ENCODE results near the gene CYP24A1.

CYP24A1 gene

DNA sequence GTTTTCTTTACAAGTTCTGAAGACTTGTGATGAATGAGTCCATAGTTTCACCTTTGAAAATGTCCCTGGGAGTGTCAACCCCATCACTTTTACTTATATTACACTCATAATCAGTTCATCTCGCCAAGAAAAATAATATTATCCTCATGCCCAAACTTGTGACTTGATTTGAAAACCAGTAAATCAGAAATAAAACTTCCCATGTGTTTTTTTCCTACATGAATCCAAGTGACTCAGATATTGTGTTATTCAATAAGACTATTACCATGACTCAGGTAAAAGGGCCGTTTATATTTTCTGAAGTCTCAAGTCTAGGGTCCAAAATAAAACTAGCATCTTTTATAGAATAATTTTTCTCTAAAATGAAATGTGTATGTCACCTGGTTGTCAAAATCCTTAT is 15.8 kb upstream of the CYP24A1 start:
- TF ChIP-seq, protein P1, sequence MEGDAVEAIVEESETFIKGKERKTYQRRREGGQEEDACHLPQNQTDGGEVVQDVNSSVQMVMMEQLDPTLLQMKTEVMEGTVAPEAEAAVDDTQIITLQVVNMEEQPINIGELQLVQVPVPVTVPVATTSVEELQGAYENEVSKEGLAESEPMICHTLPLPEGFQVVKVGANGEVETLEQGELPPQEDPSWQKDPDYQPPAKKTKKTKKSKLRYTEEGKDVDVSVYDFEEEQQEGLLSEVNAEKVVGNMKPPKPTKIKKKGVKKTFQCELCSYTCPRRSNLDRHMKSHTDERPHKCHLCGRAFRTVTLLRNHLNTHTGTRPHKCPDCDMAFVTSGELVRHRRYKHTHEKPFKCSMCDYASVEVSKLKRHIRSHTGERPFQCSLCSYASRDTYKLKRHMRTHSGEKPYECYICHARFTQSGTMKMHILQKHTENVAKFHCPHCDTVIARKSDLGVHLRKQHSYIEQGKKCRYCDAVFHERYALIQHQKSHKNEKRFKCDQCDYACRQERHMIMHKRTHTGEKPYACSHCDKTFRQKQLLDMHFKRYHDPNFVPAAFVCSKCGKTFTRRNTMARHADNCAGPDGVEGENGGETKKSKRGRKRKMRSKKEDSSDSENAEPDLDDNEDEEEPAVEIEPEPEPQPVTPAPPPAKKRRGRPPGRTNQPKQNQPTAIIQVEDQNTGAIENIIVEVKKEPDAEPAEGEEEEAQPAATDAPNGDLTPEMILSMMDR (IDR thresholded peaks at IDR 0.05; ENCODE audit: borderline replicate concordance, control extremely low read depth, extremely low read depth, insufficient read depth, missing control alignments) = no peak
- no peak for DNase-seq (ENCODE audit: low spot score)
- in situ Hi-C loops (cut with MboI; ENCODE audit: low sequenced_read_pairs, unreplicated experiment) = loop anchor here (25.0 kb wide), 2 partner anchors 227 to 627 kb away; no protein-coding TSS in a partner anchor

DNA sequence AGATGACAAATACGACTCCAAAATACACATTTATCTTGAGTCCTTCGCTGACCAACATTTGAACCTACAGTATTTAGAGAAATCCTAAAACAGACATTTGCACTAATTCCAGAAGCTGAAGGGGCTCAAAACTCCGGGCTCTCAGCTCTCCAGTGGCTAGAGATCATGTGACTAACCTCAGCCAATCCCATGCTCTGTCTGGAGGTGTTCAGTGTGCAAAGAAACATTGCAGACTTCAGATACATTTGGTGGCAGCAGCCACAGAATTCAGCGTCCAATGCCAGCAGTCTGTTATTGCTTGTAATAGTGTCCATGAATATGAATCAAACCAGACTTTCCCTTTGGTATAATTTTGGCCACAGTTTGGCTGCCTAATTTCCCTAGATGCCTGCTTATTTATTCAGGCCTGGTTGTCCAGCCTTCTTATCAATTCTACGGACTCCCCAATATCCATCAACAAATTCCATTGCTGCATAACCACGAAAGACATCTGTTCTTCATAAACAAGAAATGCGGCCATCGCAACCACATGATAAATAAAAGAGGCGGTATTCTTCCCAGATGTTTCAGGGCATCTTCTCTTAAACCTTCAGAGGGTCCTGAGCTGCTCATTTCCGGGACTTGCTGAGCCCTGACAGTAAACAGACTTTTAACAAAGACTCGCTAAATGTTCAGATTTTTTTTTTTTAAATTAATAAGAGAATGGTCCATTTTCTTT is 14.5 kb upstream of the CYP24A1 start:
- in situ Hi-C loops (cut with MboI; ENCODE audit: low sequenced_read_pairs, unreplicated experiment) = loop anchor here (25.0 kb wide), 2 partner anchors 226 to 626 kb away; no protein-coding TSS in a partner anchor
- TF ChIP-seq, protein P1 (IDR thresholded peaks at IDR 0.05; ENCODE audit: borderline replicate concordance, control extremely low read depth, extremely low read depth, insufficient read depth, missing control alignments) = no peak
- no peak for DNase-seq (ENCODE audit: low spot score)

DNA sequence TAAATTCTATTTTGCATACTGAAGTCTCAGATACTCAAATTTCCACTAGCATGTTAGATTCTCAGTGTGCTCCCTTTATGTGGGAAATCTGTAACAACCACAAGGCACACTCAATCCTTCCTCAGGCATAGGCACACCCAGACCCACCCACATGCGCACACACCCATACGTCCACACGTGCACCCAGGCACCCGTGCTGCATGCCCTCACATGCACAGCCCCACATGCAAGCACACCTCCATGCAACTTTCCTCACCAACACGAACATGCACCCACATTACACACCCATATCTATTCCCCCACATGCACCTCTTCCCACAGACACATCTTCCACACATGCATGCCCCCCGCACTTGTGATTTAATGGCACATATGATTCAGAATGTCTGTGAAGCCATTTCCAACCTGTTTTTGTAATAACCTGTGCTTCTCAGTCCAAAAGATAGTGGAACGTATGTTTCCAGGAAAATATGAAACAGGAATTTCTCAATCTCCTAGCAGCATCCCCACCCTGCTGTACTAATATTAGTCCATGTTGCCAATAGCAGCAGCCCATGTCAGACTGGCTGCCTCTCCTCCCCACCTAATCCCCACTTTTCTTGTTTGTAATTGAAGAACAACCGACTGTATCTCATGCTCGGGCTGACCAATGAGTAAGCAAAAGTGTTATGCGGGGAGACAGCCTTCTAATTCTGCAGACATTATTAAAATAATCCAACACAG is 11.3 kb upstream of the CYP24A1 start:
- no peak for DNase-seq (ENCODE audit: low spot score)
- TF ChIP-seq, protein P1 (IDR thresholded peaks at IDR 0.05; ENCODE audit: borderline replicate concordance, control extremely low read depth, extremely low read depth, insufficient read depth, missing control alignments) = no peak
- in situ Hi-C loops (cut with MboI; ENCODE audit: low sequenced_read_pairs, unreplicated experiment) = loop anchor here (25.0 kb wide), 2 partner anchors 223 to 623 kb away; no protein-coding TSS in a partner anchor

DNA sequence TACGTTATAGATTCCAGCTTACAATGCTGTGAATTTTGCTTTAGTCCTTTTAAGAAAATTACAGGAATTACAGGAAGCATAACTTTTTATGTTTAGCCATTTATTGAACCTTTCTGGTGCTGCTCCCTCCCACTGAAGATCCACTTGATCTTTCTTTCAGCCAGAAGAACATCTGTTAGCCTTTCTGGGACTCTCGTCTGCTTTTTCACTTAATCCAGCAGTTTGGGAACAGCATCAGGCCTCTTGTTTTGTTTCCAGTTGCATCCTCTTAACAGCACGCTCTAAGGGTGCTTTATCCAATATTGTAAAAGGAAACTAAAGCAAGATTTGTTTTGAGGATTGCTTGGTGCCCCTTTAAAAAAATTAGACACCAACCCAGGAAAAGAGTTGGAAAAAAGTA is 10.3 kb upstream of the CYP24A1 start:
- TF ChIP-seq, protein P1 (IDR thresholded peaks at IDR 0.05; ENCODE audit: borderline replicate concordance, control extremely low read depth, extremely low read depth, insufficient read depth, missing control alignments) = no peak
- no peak for DNase-seq (ENCODE audit: low spot score)
- in situ Hi-C loops (cut with MboI; ENCODE audit: low sequenced_read_pairs, unreplicated experiment) = loop anchor here (25.0 kb wide), 2 partner anchors 222 to 622 kb away; no protein-coding TSS in a partner anchor

DNA sequence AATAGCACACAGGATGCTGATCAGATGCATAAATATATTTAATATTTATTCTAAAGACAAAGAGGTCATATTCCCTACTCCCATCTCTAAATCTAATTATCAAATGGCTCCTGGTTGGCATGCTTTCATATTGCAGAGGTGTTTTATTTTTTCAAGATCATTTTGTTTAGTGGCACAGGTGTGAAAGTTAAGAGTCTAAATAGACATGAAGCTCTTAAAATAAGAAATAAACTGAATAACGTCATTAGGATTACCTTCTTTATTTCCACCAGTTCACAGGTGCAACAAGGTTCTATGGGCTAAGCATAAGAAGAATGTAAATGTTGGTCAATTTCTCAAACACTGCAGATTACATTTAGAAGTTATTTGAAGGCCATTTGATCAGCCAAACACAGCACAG is 7.1 kb upstream of the CYP24A1 start:
- DNase-seq (ENCODE audit: low spot score) = no peak
- TF ChIP-seq, protein P1 (IDR thresholded peaks at IDR 0.05; ENCODE audit: borderline replicate concordance, control extremely low read depth, extremely low read depth, insufficient read depth, missing control alignments) = no peak
- in situ Hi-C loops (cut with MboI; ENCODE audit: low sequenced_read_pairs, unreplicated experiment) = loop anchor here (25.0 kb wide), 2 partner anchors 219 to 619 kb away; no protein-coding TSS in a partner anchor

DNA sequence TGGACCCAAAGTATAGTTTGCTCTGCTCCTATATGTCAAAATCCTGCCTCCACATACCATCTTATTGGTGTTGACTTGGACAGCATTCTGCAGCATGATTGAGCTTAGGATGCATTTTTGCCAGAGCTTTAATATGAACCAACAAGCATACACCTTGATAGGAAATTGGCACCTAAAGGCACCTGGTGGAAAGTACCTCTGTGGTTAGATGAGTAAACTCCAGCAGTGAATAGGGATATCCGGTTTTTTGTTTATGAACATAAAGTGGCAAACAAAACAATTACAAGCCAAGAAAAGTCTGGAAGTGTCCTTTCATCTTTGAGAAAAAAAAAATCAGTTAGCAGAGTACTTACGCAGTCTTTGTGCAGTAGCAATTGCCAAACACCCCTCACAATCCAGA is 6.2 kb upstream of the CYP24A1 start:
- no peak for DNase-seq (ENCODE audit: low spot score)
- in situ Hi-C loops (cut with MboI; ENCODE audit: low sequenced_read_pairs, unreplicated experiment) = loop anchor here (25.0 kb wide), 2 partner anchors 218 to 618 kb away; no protein-coding TSS in a partner anchor
- TF ChIP-seq, protein P1 (IDR thresholded peaks at IDR 0.05; ENCODE audit: borderline replicate concordance, control extremely low read depth, extremely low read depth, insufficient read depth, missing control alignments) = no peak

Measured in GM13976 (cell line).